Fibroblast of the aortic adventitia (primary cell): ENCODE results near the gene HTRA1. TPM values are rescaled to one million over a fixed set of nuclear protein-coding genes. Genes with fewer than 3 reads are reported as not detected.
A peak's percentile ranks its signal among the peaks of the same experiment; 100 is the strongest.

Experiments used
- DNase-seq: peaks from one replicate; pipeline ENCODE4 v3.0.0-alpha.2; 2010; ENCODE audit warnings: low read depth
- H3K4me3 ChIP-seq: 2 replicates; pipeline ENCODE4 v1.5.1; 2011; ENCODE audit warnings: low read depth, mild to moderate bottlenecking, control low read depth, low read length, moderate library complexity
- CTCF ChIP-seq: IDR thresholded peaks from 2 replicates; pipeline ENCODE4 v1.5.1; 2011; ENCODE audit warnings: mild to moderate bottlenecking, low read length, control low read depth, inconsistent platforms; ENCODE audit not compliant: insufficient read depth
- total RNA-seq: library from RNA; depleted of rRNA; stranded (reverse); fragments of >200 nt; gene quantifications from 2 replicates; pipeline ENCODE4 v1.2.3, GENCODE V29; 2012; ENCODE audit warnings: low replicate concordance

HTRA1 gene
- total RNA-seq, 1 donor, result 156 TPM

- peak; percentile 94 for DNase-seq
- H3K4me3 ChIP-seq, result no peak overlapping the region
- TF ChIP-seq CTCF, result no peak
These were observed 7.8 kb downstream of the HTRA1 start for GRCh38 chr10:122468926-122469781.

- no peak for DNase-seq
- no peak overlapping the region for H3K4me3 ChIP-seq
- no peak for TF ChIP-seq CTCF
These were observed 8.5 kb downstream of the HTRA1 start for GRCh38 chr10:122469848-122470247.

- DNase-seq, result no peak
- no peak for TF ChIP-seq CTCF
- no peak overlapping the region for H3K4me3 ChIP-seq
These were observed 10.3 kb downstream of the HTRA1 start for GRCh38 chr10:122471531-122472177.

GRCh38 chr10:122473116-122473515 is 11.8 kb downstream of the HTRA1 start:
- no peak for DNase-seq

GRCh38 chr10:122474131-122474818 is 12.9 kb downstream of the HTRA1 start:
- no peak for DNase-seq
- no peak overlapping the region for H3K4me3 ChIP-seq
- no peak for TF ChIP-seq CTCF

More at GRCh38 chr10:122473116-122473515, 11.8 kb downstream of the HTRA1 start:
- no peak overlapping the region for H3K4me3 ChIP-seq
- no peak for TF ChIP-seq CTCF

- peak overlapping the region; percentile 10 for H3K4me3 ChIP-seq
- no peak for TF ChIP-seq CTCF
- DNase-seq, result peak; percentile 61
These were observed 13.7 kb downstream of the HTRA1 start for GRCh38 chr10:122475100-122475499.
